Endothelial cell of umbilical vein (primary cell): ENCODE results near the gene CFAP70. TPM values are rescaled to one million over a fixed set of nuclear protein-coding genes. Genes with fewer than 3 reads are reported as not detected.
A peak's percentile ranks its signal among the peaks of the same experiment; 100 is the strongest.

Experiments
- BruUV-seq: library from RNA; stranded (reverse); fragments of 400-500 nt; replicated peaks from 2 replicates; lab custom pipeline; 2021; lab: Mats Ljungman, UMichigan
- CTCF ChIA-PET: fragments of 300-600, 350-600 bp; sonication (Branson Sonifier 250); formaldehyde crosslinking; loops from one replicate; lab custom pipeline; 2021; ENCODE audit warnings: antibody characterized with exemption, inconsistent platforms; lab: Charles Lee
- POLR2A ChIA-PET: fragments of 300-600, 350-600 bp; sonication (Branson Sonifier 250); formaldehyde crosslinking; loops from one replicate; lab custom pipeline; 2021; ENCODE audit warnings: antibody characterized with exemption, inconsistent platforms; lab: Charles Lee
- DNase-seq: peaks from one replicate; pipeline ENCODE4 v3.0.0-alpha.2; 2011; ENCODE audit warnings: low read depth, low spot score
- FAIRE-seq: peaks from 2 replicates; lab custom pipeline; 2011; peaks lifted over from hg19 to GRCh38; lab: Jason Lieb, UNC
- H2AFZ ChIP-seq: 2 replicates; pipeline ENCODE4 v1.6.0; 2012; ENCODE audit warnings: low read depth, low read length, control low read depth, inconsistent platforms
- H3K27ac ChIP-seq: 2 replicates; pipeline ENCODE4 v1.5.1; 2011; ENCODE audit warnings: low read depth, mild to moderate bottlenecking, control low read depth, low read length, moderate library complexity; ENCODE audit not compliant: insufficient read depth
- H3K27me3 ChIP-seq, 2 experiments: 2 replicates each; pipeline versions ENCODE4 v1.6.0 to v1.6.1; 2011; ENCODE audit warnings: low read length in 2 of 2, mixed read lengths in 1 of 2; ENCODE audit not compliant: control insufficient read depth in 2 of 2, insufficient read depth in 2 of 2
- H3K36me3 ChIP-seq, 2 experiments: 2 replicates in 1 of 2; 3 replicates in 1 of 2; pipeline ENCODE4 v1.5.1; 2011; ENCODE audit warnings: low read length in 2 of 2, mild to moderate bottlenecking in 1 of 2, moderate library complexity in 1 of 2; ENCODE audit not compliant: control insufficient read depth in 2 of 2, insufficient read depth in 2 of 2; ENCODE audit errors: extremely low read depth in 1 of 2
- H3K4me1 ChIP-seq: 3 replicates; pipeline ENCODE4 v1.5.1; 2011; ENCODE audit warnings: mild to moderate bottlenecking, low read length; ENCODE audit not compliant: control insufficient read depth, insufficient read depth; ENCODE audit errors: extremely low read depth
- H3K4me2 ChIP-seq: 2 replicates; pipeline ENCODE4 v1.6.1; 2011; ENCODE audit warnings: low read length, control low read depth, mixed read lengths; ENCODE audit not compliant: insufficient read depth
- H3K4me3 ChIP-seq, 3 experiments: fragments of 200-600 bp in 1 of 3; sonication (generic), shearing (Covaris generic) in 1 of 3; replicated peaks in 1 of 3; 2 replicates each; pipeline ENCODE4 v1.5.1; 2011 to 2016; ENCODE audit warnings: control low read depth in 3 of 3, low read length in 3 of 3, mild to moderate bottlenecking in 2 of 3, inconsistent platforms in 1 of 3, low read depth in 1 of 3, moderate library complexity in 1 of 3; ENCODE audit not compliant: insufficient read depth in 1 of 3
- H3K79me2 ChIP-seq: 2 replicates; pipeline ENCODE4 v1.6.0; 2012; ENCODE audit warnings: low read length, inconsistent platforms; ENCODE audit not compliant: control insufficient read depth, insufficient read depth
- H3K9ac ChIP-seq: replicated peaks from 2 replicates; pipeline ENCODE3; 2011; ENCODE audit warnings: low read length, control low read depth; ENCODE audit not compliant: insufficient read depth; ENCODE audit errors: extremely low read depth
- H3K9me1 ChIP-seq: replicated peaks from 3 replicates; pipeline ENCODE4 v1.6.0; 2011; ENCODE audit warnings: mild to moderate bottlenecking, low read length; ENCODE audit not compliant: control insufficient read depth, insufficient read depth; ENCODE audit errors: extremely low read depth
- H3K9me3 ChIP-seq: replicated peaks from 2 replicates; pipeline ENCODE4 v1.5.1; 2012; ENCODE audit warnings: low read length, inconsistent platforms; ENCODE audit not compliant: control insufficient read depth, insufficient read depth
- H4K20me1 ChIP-seq: replicated peaks from 2 replicates; pipeline ENCODE3; 2011; ENCODE audit warnings: mild to moderate bottlenecking, low read length; ENCODE audit not compliant: control insufficient read depth, insufficient read depth; ENCODE audit errors: extremely low read depth
- CTCF ChIP-seq, 2 donors: IDR thresholded peaks; 1 replicate in 1 of 2; 2 replicates in 1 of 2; pipeline ENCODE4 v1.5.1; 2011; ENCODE audit warnings: low read length in 2 of 2, mild to moderate bottlenecking in 2 of 2, moderate library complexity in 2 of 2, control low read depth in 1 of 2, inconsistent platforms in 1 of 2, low read depth in 1 of 2; ENCODE audit not compliant: insufficient read depth in 1 of 2; ENCODE audit errors: extremely low read depth in 1 of 2
- EZH2 ChIP-seq: IDR thresholded peaks from 2 replicates; pipeline ENCODE4 v1.6.1; 2012; ENCODE audit warnings: borderline replicate concordance, low read depth, mild to moderate bottlenecking, moderate library complexity, low read length, inconsistent platforms; ENCODE audit not compliant: severe bottlenecking
- MAX ChIP-seq: IDR thresholded peaks from 2 replicates; pipeline ENCODE4 v1.6.1; 2011; ENCODE audit not compliant: insufficient read depth, insufficient read length
- MYC ChIP-seq: IDR thresholded peaks from one replicate; pipeline ENCODE4 v1.6.1; 2011; ENCODE audit warnings: mild to moderate bottlenecking, low read depth, low read length
- POLR2A ChIP-seq: IDR thresholded peaks from 2 replicates; pipeline ENCODE4 v1.6.1; 2012; ENCODE audit warnings: low read depth, mild to moderate bottlenecking, control low read depth, low read length
- POLR2AphosphoS5 ChIP-seq: IDR thresholded peaks from 2 replicates; pipeline ENCODE4 v1.6.1; 2012; ENCODE audit warnings: low read depth, mild to moderate bottlenecking, control low read depth, low read length, moderate library complexity; ENCODE audit not compliant: insufficient read depth
- dilution Hi-C: fragments of 300-500 bp; cut with MboI; formaldehyde crosslinking; loops from one replicate; pipeline ENCODE4 v1.15.0; 2019; ENCODE audit warnings: low sequenced_read_pairs; ENCODE audit not compliant: extremely low pct_ligation_motif_present
- intact Hi-C: fragments of 100-400 bp; cut with micrococcal nuclease; formaldehyde crosslinking; loops from one replicate; pipeline ENCODE4 v1.10.0; 2022
- polyA plus RNA-seq, 4 experiments: library from polyadenylated mRNA; depleted of rRNA in 3 of 4; stranded (reverse) in 3 of 4; unstranded in 1 of 4; fragments of >200 nt; gene quantifications; 2 replicates each; pipeline versions ENCODE4 v1.2.1 to v1.2.3, GENCODE V29; 2011 to 2012; ENCODE audit warnings: missing spikeins in 1 of 4
- total RNA-seq: library from RNA; stranded (reverse); gene quantifications from 2 replicates; pipeline ENCODE4 v1.2.3, GENCODE V29; 2021

The CFAP70 gene
- total and polyA plus RNA-seq, 2 donors (not counting 3 experiments of a cell fraction or from before 2014, with no cell fraction given), result 0.19 to 0.27 TPM

GRCh38 chr10:73247509-73248258 is 111.0 kb downstream of the CFAP70 start:
- Histone ChIP-seq H3K79me2 (peaks cover 57% of the 10 kb centered on the region), H3K36me3 (peaks cover 9% of the 10 kb centered on the region in 2 experiments), H3K9ac (peak overlapping the region; percentile 77), H3K4me1 (peaks cover 36% of the 10 kb centered on the region), H3K27me3 (no peaks in the 10 kb centered on the region), H3K4me3 (peak overlapping the region in 2 of 3 experiments; percentile 14 to 89), H3K27ac (peak overlapping the region; percentile 50), H3K9me3 (no peaks in the 10 kb centered on the region), H2AFZ (no peak overlapping the region), H3K9me1 (no peaks in the 10 kb centered on the region), H3K4me2 (peak overlapping the region; percentile 80), H4K20me1 (no peaks in the 10 kb centered on the region)
- FAIRE-seq, result no peak
- dilution Hi-C loops (no loop called here), intact Hi-C loops (loop anchor here (2.0 kb wide), 1 partner anchor 79 kb away; the partner anchor contains the start of genes ECD and FAM149B1)
- no peak for TF ChIP-seq MAX
- CTCF ChIA-PET, result interaction anchor here (0.9 to 2.4 kb wide), 3 partner anchors 8 to 29 kb away, joined by 4 to 16 read pairs (median 4); no protein-coding TSS in a partner anchor
- POLR2A ChIA-PET, result interaction anchor here (0.6 to 1.3 kb wide), 4 partner anchors 14 to 483 kb away, joined by 3 to 4 read pairs (median 3); no protein-coding TSS in a partner anchor
- DNase-seq, result no peak
- BruUV-seq, result TSS peak; percentile 89

- intact Hi-C loops, result loop anchor here (2.0 kb wide), 1 partner anchor 78 kb away; the partner anchor contains the start of genes ECD and FAM149B1
- no peaks in the 10 kb centered on the region for H3K9me3 ChIP-seq
- H4K20me1 ChIP-seq, result no peaks in the 10 kb centered on the region
- TF ChIP-seq MYC, result peak; percentile 84
- peak; percentile 98 for TF ChIP-seq POLR2AphosphoS5
- no peak for TF ChIP-seq EZH2
- TF ChIP-seq POLR2A, result peak; percentile 95
- peak; percentile 62 for TF ChIP-seq MAX
- no peak for TF ChIP-seq CTCF (IDR thresholded peaks at IDR 0.05; ENCODE audit: extremely low read depth in 1 of 2, insufficient read depth in 1 of 2, low read depth in 1 of 2, low read length in 2 of 2)
- H3K4me1 ChIP-seq, result peaks cover 36% of the 10 kb centered on the region
- H3K27ac ChIP-seq, result peak within 1 kb of the TSS; percentile 68
- H3K4me3 ChIP-seq, result peak within 1 kb of the TSS; percentile 63 to 91 (median 89)
- H3K4me2 ChIP-seq, result peak within 1 kb of the TSS; percentile 92
- ChIA-PET CTCF (interaction anchor here (0.9 to 2.4 kb wide), 3 partner anchors 9 to 28 kb away, joined by 4 to 16 read pairs (median 4); no protein-coding TSS in a partner anchor), POLR2A (interaction anchor here (0.6 to 1.3 kb wide), 4 partner anchors 13 to 484 kb away, joined by 3 to 4 read pairs (median 3); no protein-coding TSS in a partner anchor)
- no TSS peak for BruUV-seq
- dilution Hi-C loops, result no loop called here
- peak within 1 kb of the TSS; percentile 77 for H2AFZ ChIP-seq
- H3K36me3 ChIP-seq, result peaks cover 9% of the 10 kb centered on the region in 2 experiments
- peak; percentile 67 for FAIRE-seq
- peak within 1 kb of the TSS; percentile 77 for H3K9ac ChIP-seq
- H3K9me1 ChIP-seq, result no peaks in the 10 kb centered on the region
- peaks cover 53% of the 10 kb centered on the region for H3K79me2 ChIP-seq
- DNase-seq, result peak; percentile 96
- H3K27me3 ChIP-seq, result no peaks in the 10 kb centered on the region
These were observed 111.8 kb downstream of the CFAP70 start, which contains the start of gene DNAJC9 for GRCh38 chr10:73246646-73247508. DNAJC9 (minus strand) TSS chr10:73247255; CDS start chr10:73247189, 66 bp downstream.
